Measurements from ENCODE around the gene ACSL6. TPM values are rescaled to one million over a fixed set of nuclear protein-coding genes. Genes with fewer than 3 reads are reported as not detected.

The ACSL6 gene
- total RNA-seq, 3 donors from 2014 or later, result 0.32 to 1.8 (median 0.33) TPM

- H3K27ac ChIP-seq, result no peak overlapping the region
- H3K4me1 ChIP-seq, result no peaks in the 10 kb centered on the region
- H3K4me3 ChIP-seq, result no peak overlapping the region
- no peaks in the 10 kb centered on the region for H3K27me3 ChIP-seq
- H3K9me3 ChIP-seq, result no peaks in the 10 kb centered on the region
- H3K36me3 ChIP-seq, result no peaks in the 10 kb centered on the region
- intact Hi-C loops (cut with DNase I; ENCODE audit: low total_unique reads), result no loop called here
- no peak for DNase-seq (ENCODE audit: low spot score in 2 of 2)
- TF ChIP-seq POLR2A (IDR thresholded peaks at IDR 0.05) (no peak), POLR2AphosphoS5 (IDR thresholded peaks at IDR 0.05) (no peak)
- TF ChIP-seq, protein P1, sequence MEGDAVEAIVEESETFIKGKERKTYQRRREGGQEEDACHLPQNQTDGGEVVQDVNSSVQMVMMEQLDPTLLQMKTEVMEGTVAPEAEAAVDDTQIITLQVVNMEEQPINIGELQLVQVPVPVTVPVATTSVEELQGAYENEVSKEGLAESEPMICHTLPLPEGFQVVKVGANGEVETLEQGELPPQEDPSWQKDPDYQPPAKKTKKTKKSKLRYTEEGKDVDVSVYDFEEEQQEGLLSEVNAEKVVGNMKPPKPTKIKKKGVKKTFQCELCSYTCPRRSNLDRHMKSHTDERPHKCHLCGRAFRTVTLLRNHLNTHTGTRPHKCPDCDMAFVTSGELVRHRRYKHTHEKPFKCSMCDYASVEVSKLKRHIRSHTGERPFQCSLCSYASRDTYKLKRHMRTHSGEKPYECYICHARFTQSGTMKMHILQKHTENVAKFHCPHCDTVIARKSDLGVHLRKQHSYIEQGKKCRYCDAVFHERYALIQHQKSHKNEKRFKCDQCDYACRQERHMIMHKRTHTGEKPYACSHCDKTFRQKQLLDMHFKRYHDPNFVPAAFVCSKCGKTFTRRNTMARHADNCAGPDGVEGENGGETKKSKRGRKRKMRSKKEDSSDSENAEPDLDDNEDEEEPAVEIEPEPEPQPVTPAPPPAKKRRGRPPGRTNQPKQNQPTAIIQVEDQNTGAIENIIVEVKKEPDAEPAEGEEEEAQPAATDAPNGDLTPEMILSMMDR (IDR thresholded peaks at IDR 0.05), result no peak
Measured at GRCh38 chr5:132044207-132044606, 32.7 kb upstream of the ACSL6 start.

- Histone ChIP-seq H3K4me1 (no peaks in the 10 kb centered on the region), H3K9me3 (peaks cover 0 to 6% of the 10 kb centered on the region in 2 donors), H3K27me3 (no peaks in the 10 kb centered on the region), H3K27ac (no peak overlapping the region), H3K4me3 (no peak overlapping the region), H3K36me3 (peaks cover 5% of the 10 kb centered on the region)
- no peak for TF ChIP-seq POLR2A (IDR thresholded peaks at IDR 0.05)
- TF ChIP-seq, protein P1 (IDR thresholded peaks at IDR 0.05), result no peak
- no peak for TF ChIP-seq POLR2AphosphoS5 (IDR thresholded peaks at IDR 0.05)
- intact Hi-C loops (cut with DNase I; ENCODE audit: low total_unique reads), result no loop called here
- no peak for DNase-seq (ENCODE audit: low spot score in 2 of 2)
Measured at GRCh38 chr5:132037353-132037752, 25.9 kb upstream of the ACSL6 start.

GRCh38 chr5:132033122-132033521, 21.7 kb upstream of the ACSL6 start:
- H3K27me3 ChIP-seq, result no peaks in the 10 kb centered on the region

DNA sequence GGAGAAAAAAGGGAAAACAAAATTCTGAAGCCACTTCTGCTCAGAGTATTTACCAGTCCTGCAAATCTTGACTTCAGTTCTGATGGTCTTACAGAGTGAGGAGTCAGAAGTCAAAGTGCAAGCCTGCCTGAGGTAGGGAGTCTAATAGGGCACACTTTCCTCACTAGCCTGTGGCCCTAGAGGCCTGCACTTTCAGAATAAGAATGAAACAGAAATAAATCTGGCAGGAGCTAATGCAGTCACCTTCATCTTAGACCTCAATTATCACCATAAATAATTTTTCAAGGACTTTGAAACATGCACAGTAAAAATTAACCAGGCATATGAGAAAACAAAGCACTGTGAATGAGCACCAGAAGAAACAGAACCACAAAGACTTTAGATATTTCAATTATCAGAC, 20.7 kb upstream of the ACSL6 start:
- TF ChIP-seq POLR2AphosphoS5 (IDR thresholded peaks at IDR 0.05) (no peak), POLR2A (IDR thresholded peaks at IDR 0.05) (no peak)
- TF ChIP-seq, protein P1 (IDR thresholded peaks at IDR 0.05), result no peak
- Histone ChIP-seq H3K27me3 (no peaks in the 10 kb centered on the region), H3K4me3 (no peak overlapping the region), H3K4me1 (no peaks in the 10 kb centered on the region), H3K27ac (no peak overlapping the region), H3K36me3 (peaks cover 5% of the 10 kb centered on the region), H3K9me3 (peaks cover 0 to 6% of the 10 kb centered on the region in 2 donors)
- DNase-seq (ENCODE audit: low spot score in 2 of 2), result no peak
- intact Hi-C loops (cut with DNase I; ENCODE audit: low total_unique reads), result no loop called here

More at GRCh38 chr5:132033122-132033521, 21.7 kb upstream of the ACSL6 start:
- no peak overlapping the region for H3K27ac ChIP-seq
- H3K36me3 ChIP-seq, result peaks cover 5% of the 10 kb centered on the region
- no peak overlapping the region for H3K4me3 ChIP-seq
- intact Hi-C loops (cut with DNase I; ENCODE audit: low total_unique reads), result no loop called here
- H3K4me1 ChIP-seq, result no peaks in the 10 kb centered on the region
- no peak for DNase-seq (ENCODE audit: low spot score in 2 of 2)
- TF ChIP-seq, protein P1 (IDR thresholded peaks at IDR 0.05), result no peak
- TF ChIP-seq POLR2A (IDR thresholded peaks at IDR 0.05) (no peak), POLR2AphosphoS5 (IDR thresholded peaks at IDR 0.05) (no peak)
- H3K9me3 ChIP-seq, result peaks cover 0 to 6% of the 10 kb centered on the region in 2 donors

DNA sequence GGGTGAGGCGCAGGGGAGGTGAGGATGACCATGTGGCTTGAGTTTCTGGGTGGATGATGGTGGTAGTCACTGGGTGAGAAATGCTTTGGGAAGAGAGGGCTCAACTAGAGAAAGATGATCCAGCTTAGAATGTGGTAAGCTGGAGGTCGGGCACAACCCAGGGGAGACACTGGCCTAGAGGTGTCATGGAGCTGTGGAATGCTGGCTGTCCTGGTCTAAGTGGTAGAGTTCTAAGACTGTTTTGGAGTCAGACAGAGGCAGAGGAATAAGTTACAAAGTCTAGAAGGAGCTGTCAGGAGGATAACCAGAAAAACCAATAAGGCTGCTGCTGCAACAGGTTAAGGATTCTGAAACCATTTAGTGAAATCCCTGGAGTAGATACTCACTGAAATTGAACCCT, 19.2 kb upstream of the ACSL6 start:
- Histone ChIP-seq H3K36me3 (peaks cover 5% of the 10 kb centered on the region), H3K27ac (no peak overlapping the region), H3K9me3 (peaks cover 0 to 6% of the 10 kb centered on the region in 2 donors), H3K27me3 (peaks cover 0 to 3% of the 10 kb centered on the region in 2 donors), H3K4me1 (no peaks in the 10 kb centered on the region), H3K4me3 (no peak overlapping the region)
- intact Hi-C loops (cut with DNase I; ENCODE audit: low total_unique reads), result no loop called here
- TF ChIP-seq POLR2AphosphoS5 (IDR thresholded peaks at IDR 0.05), result no peak
- TF ChIP-seq POLR2A (IDR thresholded peaks at IDR 0.05), result no peak
- TF ChIP-seq, protein P1 (IDR thresholded peaks at IDR 0.05), result no peak
- no peak for DNase-seq (ENCODE audit: low spot score in 2 of 2)
